MCF 10A (cell line): ENCODE measurements around the gene ADO. TPM values are rescaled to one million over a fixed set of nuclear protein-coding genes. Genes with fewer than 3 reads are reported as not detected.
A peak's percentile ranks its signal among the peaks of the same experiment; 100 is the strongest.

ENCODE experiments used
- BruUV-seq: library from RNA; stranded (reverse); fragments of 400-500 nt; replicated peaks from 2 replicates; lab custom pipeline; 2021; lab: Mats Ljungman, UMichigan
- CTCF ChIA-PET: fragments of 300-600 bp; sonication (Branson Sonifier 250); formaldehyde crosslinking; extraction: SDS; loops from one replicate; lab custom pipeline; 2021; ENCODE audit warnings: antibody characterized with exemption, inconsistent platforms; lab: Yijun Ruan, JAX
- POLR2A ChIA-PET: fragments of 300-600, 350-650 bp; sonication (Branson Sonifier 250); formaldehyde crosslinking; extraction: SDS; loops from one replicate; lab custom pipeline; 2020; ENCODE audit warnings: antibody characterized with exemption, inconsistent platforms; lab: Yijun Ruan, JAX
- DNase-seq: peaks from one replicate; pipeline ENCODE4 v3.0.0-alpha.2; 2018; ENCODE audit not compliant: unreplicated experiment
- H3K27ac Mint-ChIP-seq: one replicate; pipeline ENCODE4 v1.8.0; 2022; ENCODE audit warnings: mild to moderate bottlenecking, low read depth, mixed read lengths; ENCODE audit not compliant: unreplicated experiment
- H3K27me3 Mint-ChIP-seq: one replicate; pipeline ENCODE4 v1.8.0; 2022; ENCODE audit warnings: mixed read lengths; ENCODE audit not compliant: insufficient read depth, unreplicated experiment
- H3K36me3 Mint-ChIP-seq: one replicate; pipeline ENCODE4 v1.8.0; 2022; ENCODE audit warnings: mild to moderate bottlenecking, moderate library complexity, mixed read lengths; ENCODE audit not compliant: insufficient read depth, unreplicated experiment
- H3K4me1 Mint-ChIP-seq: one replicate; pipeline ENCODE4 v1.8.0; 2022; ENCODE audit warnings: mixed read lengths; ENCODE audit not compliant: insufficient read depth, unreplicated experiment
- H3K4me3 Mint-ChIP-seq: one replicate; pipeline ENCODE4 v1.8.0; 2022; ENCODE audit warnings: mild to moderate bottlenecking, moderate library complexity, mixed read lengths; ENCODE audit not compliant: unreplicated experiment
- H3K9me3 Mint-ChIP-seq: one replicate; pipeline ENCODE4 v1.8.0; 2022; ENCODE audit warnings: mixed read lengths; ENCODE audit not compliant: unreplicated experiment
- intact Hi-C: fragments of 100-400 bp; cut with micrococcal nuclease; formaldehyde crosslinking; loops from 2 replicates; pipeline ENCODE4 v1.14.1; 2022
- total RNA-seq: library from RNA; stranded (reverse); gene quantifications from 2 replicates; pipeline ENCODE4 v1.2.3, GENCODE V29; 2022
- TF ChIP-seq, protein P1 (sequence below): fragments of 200-600 bp; IDR thresholded peaks from one replicate; pipeline ENCODE4 v1.8.0; 2022; ENCODE audit warnings: antibody characterized with exemption, mild to moderate bottlenecking; ENCODE audit not compliant: unreplicated experiment

ADO gene
- total RNA-seq, 1 experiment from 2014 or later = 24.3 TPM

DNA sequence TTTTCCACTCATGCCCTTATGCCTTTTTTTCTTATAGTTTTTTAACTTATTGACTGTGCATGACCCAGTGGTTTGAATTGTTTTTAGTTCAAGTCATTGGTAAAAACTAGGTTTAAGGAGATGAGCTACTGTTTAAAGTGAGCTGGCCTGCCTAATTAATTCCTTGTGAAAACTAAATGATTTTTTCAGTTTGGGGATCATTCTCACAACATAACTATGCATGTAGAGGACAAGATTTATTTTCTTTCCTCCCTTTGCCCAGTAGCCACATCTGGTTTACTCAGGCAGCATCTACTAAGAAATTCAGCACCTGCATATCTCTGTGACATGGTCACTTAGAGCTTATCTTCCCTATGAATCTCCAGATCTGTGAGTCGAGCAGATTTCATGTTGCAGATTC lies 1.7 kb downstream of the ADO start:
- no peak for DNase-seq
- H3K36me3 Mint-ChIP-seq = peaks cover 22% of the 10 kb centered on the region
- peak overlapping the region; percentile 76 for H3K27ac Mint-ChIP-seq
- intact Hi-C loops = no loop called here
- ChIA-PET CTCF (interaction anchor here (0.7 to 4.9 kb wide), 8 partner anchors 11 to 369 kb away, joined by 3 to 24 read pairs (median 4); no protein-coding TSS in a partner anchor), POLR2A (interaction anchor here (0.7 to 7.0 kb wide), 5 partner anchors 11 to 1410 kb away, joined by 4 to 94 read pairs (median 5); partner anchors contain the start of genes EGR2 and NRBF2)
- no peaks in the 10 kb centered on the region for H3K9me3 Mint-ChIP-seq
- H3K4me1 Mint-ChIP-seq = peaks cover 22% of the 10 kb centered on the region
- TF ChIP-seq, protein P1, sequence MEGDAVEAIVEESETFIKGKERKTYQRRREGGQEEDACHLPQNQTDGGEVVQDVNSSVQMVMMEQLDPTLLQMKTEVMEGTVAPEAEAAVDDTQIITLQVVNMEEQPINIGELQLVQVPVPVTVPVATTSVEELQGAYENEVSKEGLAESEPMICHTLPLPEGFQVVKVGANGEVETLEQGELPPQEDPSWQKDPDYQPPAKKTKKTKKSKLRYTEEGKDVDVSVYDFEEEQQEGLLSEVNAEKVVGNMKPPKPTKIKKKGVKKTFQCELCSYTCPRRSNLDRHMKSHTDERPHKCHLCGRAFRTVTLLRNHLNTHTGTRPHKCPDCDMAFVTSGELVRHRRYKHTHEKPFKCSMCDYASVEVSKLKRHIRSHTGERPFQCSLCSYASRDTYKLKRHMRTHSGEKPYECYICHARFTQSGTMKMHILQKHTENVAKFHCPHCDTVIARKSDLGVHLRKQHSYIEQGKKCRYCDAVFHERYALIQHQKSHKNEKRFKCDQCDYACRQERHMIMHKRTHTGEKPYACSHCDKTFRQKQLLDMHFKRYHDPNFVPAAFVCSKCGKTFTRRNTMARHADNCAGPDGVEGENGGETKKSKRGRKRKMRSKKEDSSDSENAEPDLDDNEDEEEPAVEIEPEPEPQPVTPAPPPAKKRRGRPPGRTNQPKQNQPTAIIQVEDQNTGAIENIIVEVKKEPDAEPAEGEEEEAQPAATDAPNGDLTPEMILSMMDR = no peak
- no peaks in the 10 kb centered on the region for H3K27me3 Mint-ChIP-seq
- BruUV-seq = TSS peak; percentile 54
- peak overlapping the region; percentile 91 for H3K4me3 Mint-ChIP-seq

DNA sequence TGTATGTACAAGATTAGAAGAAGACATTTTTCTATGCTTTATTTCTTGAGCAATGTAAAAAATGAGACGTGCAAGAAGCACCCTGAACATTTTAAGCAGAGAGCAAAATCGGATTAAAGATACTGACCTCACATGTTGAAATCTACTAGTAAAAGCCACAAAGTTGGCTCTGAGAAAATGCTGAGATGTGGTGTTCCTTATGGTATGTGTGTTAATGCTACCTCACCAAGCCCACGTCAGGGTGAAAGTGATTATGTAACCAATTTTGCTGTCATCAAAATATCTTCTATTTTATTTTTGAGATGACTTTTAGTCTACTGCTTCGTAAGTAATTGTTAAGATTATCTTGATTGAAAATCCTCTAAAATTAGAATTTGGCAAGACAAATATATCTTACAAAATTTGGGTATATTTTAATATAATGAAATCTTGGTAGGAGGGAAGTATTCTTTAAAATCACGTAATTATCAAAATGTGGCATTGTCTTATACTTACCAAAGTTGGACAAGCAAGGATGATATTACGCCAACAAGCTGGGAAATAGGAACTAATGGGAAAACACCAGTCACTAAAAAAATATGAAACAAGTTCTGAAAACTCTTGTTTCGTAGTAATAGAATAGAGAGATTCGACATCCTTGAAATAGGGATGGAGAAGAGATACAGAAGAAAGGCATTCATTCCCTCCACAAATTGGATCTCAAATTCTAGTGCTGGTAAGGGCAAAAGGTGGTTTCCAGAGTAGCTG lies 5.8 kb downstream of the ADO start:
- no peaks in the 10 kb centered on the region for H3K27me3 Mint-ChIP-seq
- POLR2A ChIA-PET = no interaction called here
- BruUV-seq = no TSS peak
- no peak overlapping the region for H3K4me3 Mint-ChIP-seq
- H3K4me1 Mint-ChIP-seq = peaks cover 22% of the 10 kb centered on the region
- no peaks in the 10 kb centered on the region for H3K9me3 Mint-ChIP-seq
- no peak for DNase-seq
- no peak overlapping the region for H3K27ac Mint-ChIP-seq
- H3K36me3 Mint-ChIP-seq = peaks cover 22% of the 10 kb centered on the region
- intact Hi-C loops = no loop called here
- TF ChIP-seq, protein P1 = no peak
- CTCF ChIA-PET = interaction anchor here (0.6 kb wide), 1 partner anchor 950 kb away, joined by 6 read pairs; no protein-coding TSS in a partner anchor

DNA sequence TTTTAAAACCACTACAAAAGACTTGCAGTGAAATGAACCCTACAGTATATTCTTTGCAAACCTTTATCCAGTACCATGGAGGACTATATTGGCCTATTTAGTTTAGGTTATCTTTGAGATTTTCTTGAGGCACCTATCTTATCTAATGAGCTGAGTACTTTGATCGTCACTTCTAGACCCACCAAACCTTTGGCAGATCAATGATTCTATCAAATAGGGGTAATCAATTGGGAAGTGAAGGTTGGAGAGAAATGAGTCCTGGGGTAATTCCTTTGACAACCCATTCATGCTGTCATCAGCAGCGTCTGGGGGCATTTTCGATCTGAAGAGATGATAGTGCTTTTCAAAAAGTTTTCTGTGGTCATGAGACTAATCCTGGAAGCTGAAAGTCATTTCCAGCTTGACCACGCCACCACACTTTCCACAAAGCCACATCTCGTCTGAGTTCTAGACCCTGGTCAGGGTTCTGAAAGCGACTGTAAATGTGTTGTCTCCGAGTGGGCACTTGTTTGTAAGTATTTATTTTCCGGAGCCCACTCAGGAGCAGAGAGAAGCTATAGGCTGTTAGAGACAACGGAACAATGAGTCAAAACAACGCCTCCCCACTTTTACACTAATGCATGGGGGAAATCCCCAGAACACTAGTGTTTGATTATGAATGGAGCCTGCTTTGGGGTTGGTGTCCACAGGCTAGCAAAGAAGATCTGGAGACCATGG lies 6.8 kb downstream of the ADO start:
- ChIA-PET POLR2A (interaction anchor here (0.7 kb wide), 1 partner anchor 232 kb away, joined by 4 read pairs; no protein-coding TSS in a partner anchor), CTCF (interaction anchor here (0.5 kb wide), 1 partner anchor 218 kb away, joined by 5 read pairs; no protein-coding TSS in a partner anchor)
- Mint-ChIP-seq H3K4me3 (no peak overlapping the region), H3K9me3 (no peaks in the 10 kb centered on the region), H3K36me3 (peaks cover 22% of the 10 kb centered on the region), H3K27me3 (no peaks in the 10 kb centered on the region), H3K27ac (no peak overlapping the region), H3K4me1 (peaks cover 29% of the 10 kb centered on the region)
- no peak for DNase-seq
- TF ChIP-seq, protein P1 = no peak
- BruUV-seq = no TSS peak
- intact Hi-C loops = no loop called here
